Smooth muscle cell (in vitro differentiated cells): ENCODE results near the gene BARD1. TPM values are rescaled to one million over a fixed set of nuclear protein-coding genes. Genes with fewer than 3 reads are reported as not detected.

Experiments
- DNase-seq: peaks from one replicate; lab custom pipeline; 2025; ENCODE audit not compliant: unreplicated experiment; lab: John Stamatoyannopoulos, UW
- H2AFZ ChIP-seq: fragments of 200-600 bp; sonication (generic); 2 replicates; pipeline ENCODE4 v1.6.0; 2016; ENCODE audit warnings: antibody characterized with exemption, low read depth, mild to moderate bottlenecking
- H3F3A ChIP-seq: fragments of 200-600 bp; sonication (generic); 2 replicates; pipeline ENCODE4 v1.6.0; 2017; ENCODE audit warnings: antibody characterized with exemption, low read depth
- H3K27ac ChIP-seq: fragments of 200-600 bp; sonication (generic); 2 replicates; pipeline ENCODE4 v1.5.1; 2016; ENCODE audit warnings: low read depth, mild to moderate bottlenecking
- H3K27me3 ChIP-seq: fragments of 200-600 bp; sonication (generic); 2 replicates; pipeline ENCODE4 v1.6.1; 2016; ENCODE audit warnings: low read depth, mild to moderate bottlenecking
- H3K36me3 ChIP-seq: fragments of 200-600 bp; sonication (generic); 2 replicates; pipeline ENCODE4 v1.5.1; 2016; ENCODE audit warnings: low read depth
- H3K4me1 ChIP-seq: fragments of 200-600 bp; sonication (generic); 2 replicates; pipeline ENCODE4 v1.5.1; 2016; ENCODE audit warnings: low read depth
- H3K4me2 ChIP-seq: fragments of 200-600 bp; sonication (generic); 2 replicates; pipeline ENCODE4 v1.6.0; 2016; ENCODE audit warnings: mild to moderate bottlenecking
- H3K4me3 ChIP-seq: fragments of 200-600 bp; sonication (generic); 2 replicates; pipeline ENCODE4 v1.5.1; 2016; ENCODE audit warnings: mild to moderate bottlenecking
- H3K79me2 ChIP-seq: fragments of 200-600 bp; sonication (generic); 2 replicates; pipeline ENCODE4 v1.6.0; 2016; ENCODE audit warnings: low read depth, mild to moderate bottlenecking
- H3K9ac ChIP-seq: fragments of 200-600 bp; sonication (generic); 2 replicates; pipeline ENCODE4 v1.6.0; 2016; ENCODE audit warnings: low read depth
- H3K9me3 ChIP-seq: fragments of 200-600 bp; sonication (generic); replicated peaks from 2 replicates; pipeline ENCODE4 v1.5.1; 2016; ENCODE audit warnings: low read depth
- H4K20me1 ChIP-seq: fragments of 200-600 bp; sonication (generic); 2 replicates; pipeline ENCODE4 v1.6.0; 2016; ENCODE audit warnings: low read depth
- CTCF ChIP-seq: fragments of 200-600 bp; sonication (generic); IDR thresholded peaks from 2 replicates; pipeline ENCODE4 v1.5.1; 2017; ENCODE audit warnings: borderline replicate concordance, mild to moderate bottlenecking, antibody characterized with exemption; ENCODE audit not compliant: insufficient read depth, poor library complexity, severe bottlenecking
- WGBS: methylation state at CpG from one replicate; pipeline ENCODE4 v1.1.7; 2016; ENCODE audit warnings: low lambda C conversion rate; 5-methylcytosine and 5-hydroxymethylcytosine counted together
- polyA plus RNA-seq: library from polyadenylated mRNA; unstranded; fragments of >200 nt; fragmentation: Nextera tagmentation; extraction: Ambion mirVana; gene quantifications from 2 replicates; pipeline ENCODE4 v1.2.1, GENCODE V29; 2016
- total RNA-seq: library from RNA; depleted of rRNA; stranded (reverse); fragments of >200 nt; gene quantifications from 2 replicates; pipeline ENCODE4 v1.2.3, GENCODE V29; 2014

Gene BARD1
- total and polyA plus RNA-seq, 2 experiments from 2014 or later: 6.0 to 9.9 TPM

- Histone ChIP-seq H2AFZ (no peak overlapping the region), H3F3A (no peaks in the 10 kb centered on the region), H4K20me1 (no peaks in the 10 kb centered on the region), H3K4me3 (no peak overlapping the region), H3K36me3 (no peaks in the 10 kb centered on the region), H3K4me2 (no peak overlapping the region), H3K4me1 (no peaks in the 10 kb centered on the region), H3K27ac (no peak overlapping the region), H3K9ac (no peak overlapping the region), H3K9me3 (no peaks in the 10 kb centered on the region), H3K79me2 (no peaks in the 10 kb centered on the region), H3K27me3 (no peaks in the 10 kb centered on the region)
- TF ChIP-seq CTCF: no peak
- no peak for DNase-seq
- WGBS: 81% methylated on average over 1 of the region's 1 CpG
Observed at GRCh38 chr2:214816008-214816533, 6.6 kb upstream of the BARD1 start.

- H3F3A ChIP-seq: peaks cover 13% of the 10 kb centered on the region
- no peak for DNase-seq
- peak overlapping the region; percentile 81 for H3K4me2 ChIP-seq
- H3K4me1 ChIP-seq: peaks cover 7% of the 10 kb centered on the region
- no peak overlapping the region for H3K27ac ChIP-seq
- 51% methylated on average over 14 of the region's 14 CpGs for WGBS
- peaks cover 23% of the 10 kb centered on the region for H3K79me2 ChIP-seq
- peak overlapping the region; percentile 96 for H3K4me3 ChIP-seq
- no peaks in the 10 kb centered on the region for H3K36me3 ChIP-seq
- H3K9me3 ChIP-seq: no peaks in the 10 kb centered on the region
- H3K9ac ChIP-seq: no peak overlapping the region
- H4K20me1 ChIP-seq: no peaks in the 10 kb centered on the region
- H3K27me3 ChIP-seq: no peaks in the 10 kb centered on the region
- TF ChIP-seq CTCF: no peak
- peak overlapping the region; percentile 94 for H2AFZ ChIP-seq
Observed at GRCh38 chr2:214810671-214811070, 1.2 kb upstream of the BARD1 start.

DNA sequence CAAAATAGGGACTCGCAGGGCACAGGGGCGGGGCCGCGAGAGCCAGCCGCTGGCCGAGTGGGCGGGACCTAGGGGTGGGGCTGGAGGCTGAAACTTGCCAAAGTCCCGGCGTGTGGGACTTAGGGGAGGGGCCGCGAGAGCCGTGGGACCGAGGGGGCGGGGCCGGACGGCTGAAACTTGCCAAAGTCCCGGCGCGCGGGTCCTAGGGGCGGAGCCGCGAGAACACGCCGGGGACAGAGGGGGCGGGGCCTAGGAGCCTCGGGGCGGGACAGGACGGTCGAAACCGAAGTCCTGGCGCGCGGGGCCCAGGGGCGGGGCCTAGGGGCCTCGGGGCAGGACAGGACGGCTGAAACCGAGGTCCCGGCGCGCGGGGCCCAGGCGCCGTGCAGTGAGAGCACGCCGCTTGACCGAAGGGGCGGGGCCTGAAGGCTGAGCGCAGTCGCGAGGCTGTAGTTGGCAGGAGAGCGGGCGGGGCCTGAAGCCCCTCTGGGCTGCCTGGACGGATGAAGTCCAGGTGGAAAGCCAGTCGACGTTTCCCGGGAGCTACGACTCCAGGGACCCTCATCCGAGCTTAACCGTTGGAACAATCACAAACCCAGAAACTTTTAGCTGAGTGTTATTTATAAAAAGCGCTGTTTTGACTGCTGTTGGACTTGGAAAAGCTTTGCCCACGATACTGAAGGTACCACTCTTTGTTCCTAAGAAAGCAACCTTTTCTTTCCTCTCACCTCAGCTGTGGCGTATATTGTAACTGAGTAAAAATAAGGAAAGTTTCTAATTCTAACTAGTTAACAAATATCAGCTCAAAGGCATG, 475 bp upstream of the BARD1 start:
- peak overlapping the region; percentile 95 for H3K4me2 ChIP-seq
- peaks cover 7% of the 10 kb centered on the region for H3K4me1 ChIP-seq
- peak; percentile 99 for DNase-seq
- H4K20me1 ChIP-seq: no peaks in the 10 kb centered on the region
- peak overlapping the region; percentile 17 for H3K9ac ChIP-seq
- peak overlapping the region; percentile 41 for H3K27ac ChIP-seq
- H3K9me3 ChIP-seq: no peaks in the 10 kb centered on the region
- no peaks in the 10 kb centered on the region for H3K27me3 ChIP-seq
- TF ChIP-seq CTCF: no peak
- WGBS: 5% methylated on average over 28 of the region's 63 CpGs
- H3K4me3 ChIP-seq: peak overlapping the region; percentile 96
- H3K79me2 ChIP-seq: peaks cover 30% of the 10 kb centered on the region
- no peaks in the 10 kb centered on the region for H3K36me3 ChIP-seq
- H3F3A ChIP-seq: peaks cover 13% of the 10 kb centered on the region
- H2AFZ ChIP-seq: peak overlapping the region; percentile 94

- H4K20me1 ChIP-seq: no peaks in the 10 kb centered on the region
- H2AFZ ChIP-seq: peak overlapping the region; percentile 94
- peak overlapping the region; percentile 95 for H3K4me2 ChIP-seq
- peaks cover 45% of the 10 kb centered on the region for H3K79me2 ChIP-seq
- H3K4me1 ChIP-seq: peaks cover 7% of the 10 kb centered on the region
- DNase-seq: no peak
- H3K4me3 ChIP-seq: peak overlapping the region; percentile 96
- WGBS: 27% methylated on average over 3 of the region's 3 CpGs
- H3K9ac ChIP-seq: peak overlapping the region; percentile 67
- H3K27ac ChIP-seq: peak overlapping the region; percentile 75
- peaks cover 13% of the 10 kb centered on the region for H3F3A ChIP-seq
- no peaks in the 10 kb centered on the region for H3K36me3 ChIP-seq
- H3K9me3 ChIP-seq: no peaks in the 10 kb centered on the region
- TF ChIP-seq CTCF: no peak
- H3K27me3 ChIP-seq: no peaks in the 10 kb centered on the region
Observed at GRCh38 chr2:214807653-214808052, 1.8 kb downstream of the BARD1 start.
